Muscle of leg (tissue), 11 donors: ENCODE results near the gene CCDC142. TPM values are rescaled to one million over a fixed set of nuclear protein-coding genes. Genes with fewer than 3 reads are reported as not detected.

ENCODE experiments used
- DNase-seq: peaks from one replicate; pipeline ENCODE4 v3.0.0; 2013
- H3K27ac ChIP-seq: one replicate; pipeline ENCODE4 v1.5.1; 2013; ENCODE audit warnings: mild to moderate bottlenecking, low read length, control low read depth
- H3K27me3 ChIP-seq: one replicate; pipeline ENCODE4 v1.6.1; 2013; ENCODE audit warnings: low read length; ENCODE audit not compliant: control insufficient read depth, insufficient read depth
- H3K36me3 ChIP-seq: one replicate; pipeline ENCODE4 v1.6.1; 2013; ENCODE audit warnings: low read length; ENCODE audit not compliant: control insufficient read depth, insufficient read depth
- H3K4me1 ChIP-seq: one replicate; pipeline ENCODE4 v1.6.1; 2013; ENCODE audit warnings: low read length; ENCODE audit not compliant: control insufficient read depth, insufficient read depth
- H3K4me3 ChIP-seq: one replicate; pipeline ENCODE4 v1.5.1; 2013; ENCODE audit warnings: low read length, control low read depth
- H3K9me3 ChIP-seq: replicated peaks from 2 replicates; pipeline ENCODE4 v1.6.1; 2013; ENCODE audit warnings: low read depth, low read length; ENCODE audit not compliant: control insufficient read depth
- WGBS: methylation state at CpG from one replicate; pipeline ENCODE4 v1.1.5; 2013; ENCODE audit warnings: missing lambda C conversion rate; ENCODE audit not compliant: insufficient coverage; 5-methylcytosine and 5-hydroxymethylcytosine counted together
- polyA plus RNA-seq, 8 donors: library from polyadenylated mRNA; unstranded; fragments of 120-200 nt; gene quantifications; one replicate each; pipeline versions ENCODE4 v1.2.1 to v1.2.3, GENCODE V29; 2013; ENCODE audit warnings: inconsistent platforms in 1 of 8, low replicate concordance in 1 of 8; ENCODE audit not compliant: insufficient read length in 8 of 8, insufficient read depth in 1 of 8
- total RNA-seq: library from RNA; stranded (reverse); fragments of 120-200 nt; gene quantifications from one replicate; pipeline ENCODE4 v1.2.4, GENCODE V29; 2013

Gene CCDC142
- total and polyA plus RNA-seq, 9 donors: 7.0 to 12.3 (median 8.4) TPM

- Histone ChIP-seq H3K4me1 (peaks cover 51% of the 10 kb centered on the region), H3K27ac (no peak overlapping the region), H3K4me3 (peak overlapping the region; percentile 42), H3K27me3 (peaks cover 73% of the 10 kb centered on the region), H3K36me3 (peaks cover 12% of the 10 kb centered on the region), H3K9me3 (no peaks in the 10 kb centered on the region)
- peak; percentile 25 for DNase-seq
- under 1% methylated on average over 37 of the region's 41 CpGs for WGBS
These were observed 15.9 kb upstream of the CCDC142 start for GRCh38 chr2:74498500-74499266.

GRCh38 chr2:74497777-74498499 lies 15.1 kb upstream of the CCDC142 start:
- peak; percentile 19 for DNase-seq
- peak overlapping the region; percentile 42 for H3K4me3 ChIP-seq
- no peak overlapping the region for H3K27ac ChIP-seq
- H3K36me3 ChIP-seq: peaks cover 19% of the 10 kb centered on the region
- H3K27me3 ChIP-seq: peaks cover 66% of the 10 kb centered on the region
- H3K4me1 ChIP-seq: peaks cover 44% of the 10 kb centered on the region
- no peaks in the 10 kb centered on the region for H3K9me3 ChIP-seq
- WGBS: 2% methylated on average over 60 of the region's 61 CpGs

GRCh38 chr2:74496997-74497776 lies 14.4 kb upstream of the CCDC142 start:
- Histone ChIP-seq H3K9me3 (no peaks in the 10 kb centered on the region), H3K36me3 (peaks cover 27% of the 10 kb centered on the region), H3K27ac (no peak overlapping the region), H3K4me1 (peaks cover 36% of the 10 kb centered on the region), H3K27me3 (peaks cover 58% of the 10 kb centered on the region), H3K4me3 (peak overlapping the region; percentile 42)
- DNase-seq: peak; percentile 19
- 19% methylated on average over 13 of the region's 19 CpGs for WGBS

GRCh38 chr2:74495440-74495839 lies 12.6 kb upstream of the CCDC142 start:
- Histone ChIP-seq H3K9me3 (no peaks in the 10 kb centered on the region), H3K36me3 (peaks cover 44% of the 10 kb centered on the region), H3K27me3 (peaks cover 41% of the 10 kb centered on the region), H3K27ac (no peak overlapping the region), H3K4me3 (no peak overlapping the region), H3K4me1 (peaks cover 33% of the 10 kb centered on the region)
- no peak for DNase-seq
- WGBS: 100% methylated on average over 1 of the region's 1 CpG

- H3K4me1 ChIP-seq: peaks cover 14% of the 10 kb centered on the region
- H3K27ac ChIP-seq: no peak overlapping the region
- 100% methylated on average over 2 of the region's 3 CpGs for WGBS
- H3K27me3 ChIP-seq: peaks cover 22% of the 10 kb centered on the region
- no peaks in the 10 kb centered on the region for H3K9me3 ChIP-seq
- peaks cover 61% of the 10 kb centered on the region for H3K36me3 ChIP-seq
- no peak overlapping the region for H3K4me3 ChIP-seq
- no peak for DNase-seq
These were observed 10.7 kb upstream of the CCDC142 start for GRCh38 chr2:74493546-74493945.

- H3K4me1 ChIP-seq: no peaks in the 10 kb centered on the region
- H3K36me3 ChIP-seq: peaks cover 65% of the 10 kb centered on the region
- no peaks in the 10 kb centered on the region for H3K9me3 ChIP-seq
- H3K27me3 ChIP-seq: peaks cover 5% of the 10 kb centered on the region
- WGBS: 94% methylated on average over 11 of the region's 12 CpGs
- no peak for DNase-seq
- no peak overlapping the region for H3K4me3 ChIP-seq
- no peak overlapping the region for H3K27ac ChIP-seq
These were observed 9.1 kb upstream of the CCDC142 start for GRCh38 chr2:74491648-74492544.

- no peak for DNase-seq
- 93% methylated on average over 3 of the region's 9 CpGs for WGBS
- Histone ChIP-seq H3K4me1 (no peaks in the 10 kb centered on the region), H3K9me3 (no peaks in the 10 kb centered on the region), H3K36me3 (peaks cover 68% of the 10 kb centered on the region), H3K27me3 (no peaks in the 10 kb centered on the region), H3K4me3 (no peak overlapping the region), H3K27ac (no peak overlapping the region)
These were observed 7.1 kb upstream of the CCDC142 start for GRCh38 chr2:74489906-74490305.

- H3K4me1 ChIP-seq: peaks cover 2% of the 10 kb centered on the region
- 85% methylated on average over 2 of the region's 9 CpGs for WGBS
- DNase-seq: no peak
- H3K27ac ChIP-seq: no peak overlapping the region
- no peaks in the 10 kb centered on the region for H3K9me3 ChIP-seq
- peaks cover 62% of the 10 kb centered on the region for H3K36me3 ChIP-seq
- no peak overlapping the region for H3K4me3 ChIP-seq
- no peaks in the 10 kb centered on the region for H3K27me3 ChIP-seq
These were observed 6.1 kb upstream of the CCDC142 start for GRCh38 chr2:74488643-74489481.

GRCh38 chr2:74486141-74486540 lies 3.3 kb upstream of the CCDC142 start:
- no peak for DNase-seq
- Histone ChIP-seq H3K36me3 (peaks cover 35% of the 10 kb centered on the region), H3K9me3 (no peaks in the 10 kb centered on the region), H3K4me3 (no peak overlapping the region), H3K4me1 (peaks cover 18% of the 10 kb centered on the region), H3K27me3 (no peaks in the 10 kb centered on the region), H3K27ac (no peak overlapping the region)
- 100% methylated on average over 1 of the region's 2 CpGs for WGBS
